Activated naive CD4-positive, alpha-beta T cell (primary cell): Measurements from ENCODE around the gene TEAD2.
A peak's percentile ranks its signal among the peaks of the same experiment; 100 is the strongest.
"Not testable (repeated sequence)": the region's sequence is repeated elsewhere in the genome, so short reads cannot be mapped to it uniquely, and the experiment has no call there.

ENCODE experiments used
- DNase-seq, 4 experiments: peaks; one replicate each; lab custom pipeline; 2025; lab: John Stamatoyannopoulos, UW

Gene TEAD2

GRCh38 chr19:49333418-49333805 is 28.8 kb downstream of the TEAD2 start:
- no peak for DNase-seq

GRCh38 chr19:49332691-49333417 is 29.4 kb downstream of the TEAD2 start:
- not testable (repeated sequence) for DNase-seq

- no peak for DNase-seq
Observed at GRCh38 chr19:49331616-49332055, 30.6 kb downstream of the TEAD2 start.

- DNase-seq = not testable (repeated sequence)
Observed at GRCh38 chr19:49331187-49331586, 31.0 kb downstream of the TEAD2 start.

- DNase-seq = no peak
Observed at GRCh38 chr19:49328741-49329140, 33.5 kb downstream of the TEAD2 start.

GRCh38 chr19:49327878-49328544 is 34.2 kb downstream of the TEAD2 start:
- DNase-seq = no peak

- no peak for DNase-seq
Observed at GRCh38 chr19:49326165-49326704, 36.0 kb downstream of the TEAD2 start.

- DNase-seq = not testable (repeated sequence)
Observed at GRCh38 chr19:49325756-49326155, 36.5 kb downstream of the TEAD2 start.

- no peak for DNase-seq
Observed at GRCh38 chr19:49324801-49325576, 37.2 kb downstream of the TEAD2 start, which contains the start of gene SLC6A16. Gene SLC6A16, minus strand, starts transcription at chr19:49325191. Its CDS starts 13,844 bp downstream, at chr19:49311347.

- no peak for DNase-seq
Observed at GRCh38 chr19:49318296-49318695, 43.9 kb downstream of the TEAD2 start.

GRCh38 chr19:49316284-49316683 is 45.9 kb downstream of the TEAD2 start:
- DNase-seq = no peak

GRCh38 chr19:49315111-49315510 is 47.1 kb downstream of the TEAD2 start:
- DNase-seq = no peak

GRCh38 chr19:49309087-49309486 is 53.1 kb downstream of the TEAD2 start:
- DNase-seq = no peak

- DNase-seq = not testable (repeated sequence)
Observed at GRCh38 chr19:49306734-49307133, 55.5 kb downstream of the TEAD2 start.

- no peak for DNase-seq
Observed at GRCh38 chr19:49301866-49302252, 60.4 kb downstream of the TEAD2 start.

GRCh38 chr19:49301165-49301865 is 60.9 kb downstream of the TEAD2 start:
- DNase-seq = peak; percentile 52 to 72 (median 67)

- not testable (repeated sequence) for DNase-seq
Observed at GRCh38 chr19:49298653-49299052, 63.6 kb downstream of the TEAD2 start.

GRCh38 chr19:49297403-49297802 is 64.8 kb downstream of the TEAD2 start:
- no peak for DNase-seq

GRCh38 chr19:49295208-49295880 is 66.9 kb downstream of the TEAD2 start:
- DNase-seq = no peak

GRCh38 chr19:49294401-49294800 is 67.8 kb downstream of the TEAD2 start:
- no peak for DNase-seq
